ENCODE measurements around the gene VOPP1.

Gene VOPP1

DNA sequence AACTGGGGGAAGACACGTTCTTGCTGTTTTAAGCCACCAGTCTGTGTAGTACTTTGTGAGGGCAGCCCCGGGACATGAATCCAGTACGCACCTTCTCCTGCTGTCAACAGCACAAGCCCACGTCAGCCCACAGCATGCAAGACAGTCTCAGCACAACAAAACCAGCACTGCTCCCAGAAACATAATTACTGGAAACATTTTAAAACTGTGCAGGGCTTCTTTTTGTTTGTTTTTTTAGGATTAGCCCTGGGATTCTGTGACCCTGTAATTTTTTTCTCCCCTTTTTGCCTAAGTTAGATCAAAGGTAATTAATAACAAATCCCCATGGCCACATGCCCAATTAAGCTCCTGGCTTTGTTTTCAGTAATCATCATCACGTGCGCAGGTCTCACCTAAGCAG lies 87.5 kb downstream of the VOPP1 start:
- TF ChIP-seq, protein P1, sequence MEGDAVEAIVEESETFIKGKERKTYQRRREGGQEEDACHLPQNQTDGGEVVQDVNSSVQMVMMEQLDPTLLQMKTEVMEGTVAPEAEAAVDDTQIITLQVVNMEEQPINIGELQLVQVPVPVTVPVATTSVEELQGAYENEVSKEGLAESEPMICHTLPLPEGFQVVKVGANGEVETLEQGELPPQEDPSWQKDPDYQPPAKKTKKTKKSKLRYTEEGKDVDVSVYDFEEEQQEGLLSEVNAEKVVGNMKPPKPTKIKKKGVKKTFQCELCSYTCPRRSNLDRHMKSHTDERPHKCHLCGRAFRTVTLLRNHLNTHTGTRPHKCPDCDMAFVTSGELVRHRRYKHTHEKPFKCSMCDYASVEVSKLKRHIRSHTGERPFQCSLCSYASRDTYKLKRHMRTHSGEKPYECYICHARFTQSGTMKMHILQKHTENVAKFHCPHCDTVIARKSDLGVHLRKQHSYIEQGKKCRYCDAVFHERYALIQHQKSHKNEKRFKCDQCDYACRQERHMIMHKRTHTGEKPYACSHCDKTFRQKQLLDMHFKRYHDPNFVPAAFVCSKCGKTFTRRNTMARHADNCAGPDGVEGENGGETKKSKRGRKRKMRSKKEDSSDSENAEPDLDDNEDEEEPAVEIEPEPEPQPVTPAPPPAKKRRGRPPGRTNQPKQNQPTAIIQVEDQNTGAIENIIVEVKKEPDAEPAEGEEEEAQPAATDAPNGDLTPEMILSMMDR (IDR thresholded peaks at IDR 0.05; ENCODE audit: low read depth, low read length, missing control alignments) = no peak
- no peak for DNase-seq (ENCODE audit: low read depth)
- H3K4me3 ChIP-seq (ENCODE audit: low read depth, low read length) = no peak overlapping the region

DNA sequence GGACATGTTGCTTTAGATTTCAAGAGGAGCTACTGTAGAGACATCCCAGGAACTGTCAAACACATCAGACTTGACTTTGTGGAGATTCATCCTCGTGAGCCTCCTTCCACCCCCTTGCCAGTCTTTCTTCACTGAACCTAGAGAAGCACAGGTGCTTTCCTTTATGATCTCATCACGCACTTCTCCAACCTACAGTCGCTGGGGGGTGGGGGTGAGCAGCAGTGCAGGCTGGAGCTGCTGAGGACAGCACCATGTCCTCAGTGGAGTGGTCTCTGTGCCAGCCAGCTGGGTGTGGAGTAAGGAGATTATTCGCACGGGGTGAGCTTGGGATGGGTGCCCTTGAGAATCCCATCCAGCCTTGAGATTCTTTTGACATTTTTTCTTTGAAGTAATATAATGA lies 88.1 kb downstream of the VOPP1 start:
- DNase-seq (ENCODE audit: low read depth) = no peak
- no peak overlapping the region for H3K4me3 ChIP-seq (ENCODE audit: low read depth, low read length)
- TF ChIP-seq, protein P1 (IDR thresholded peaks at IDR 0.05; ENCODE audit: low read depth, low read length, missing control alignments) = no peak

DNA sequence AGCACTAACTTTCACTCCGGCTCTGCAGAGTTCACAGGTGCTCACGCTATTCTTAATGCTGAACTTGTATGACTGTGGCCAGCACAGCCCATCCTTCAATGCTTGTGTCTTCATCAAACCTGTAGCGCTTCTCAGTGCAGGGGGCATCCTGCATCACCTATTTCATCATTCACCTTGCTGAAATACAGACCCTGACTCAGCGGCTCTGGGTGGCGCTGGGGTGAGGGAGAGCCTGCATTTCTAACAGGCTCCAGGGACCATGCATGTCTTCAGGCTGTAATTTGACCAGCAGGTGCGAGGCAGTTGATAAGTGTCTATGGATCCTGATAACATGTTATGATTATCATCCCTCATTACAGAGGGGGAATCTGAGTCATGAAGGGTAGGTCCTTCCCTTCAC lies 89.3 kb downstream of the VOPP1 start:
- TF ChIP-seq, protein P1 (IDR thresholded peaks at IDR 0.05; ENCODE audit: low read depth, low read length, missing control alignments) = no peak
- DNase-seq (ENCODE audit: low read depth) = no peak
- H3K4me3 ChIP-seq (ENCODE audit: low read depth, low read length) = no peak overlapping the region

GRCh38 chr7:55481155-55481554 lies 91.1 kb downstream of the VOPP1 start:
- H3K4me3 ChIP-seq (ENCODE audit: low read depth, low read length) = no peak overlapping the region
- TF ChIP-seq, protein P1 (IDR thresholded peaks at IDR 0.05; ENCODE audit: low read depth, low read length, missing control alignments) = no peak
- DNase-seq (ENCODE audit: low read depth) = no peak

- no peak overlapping the region for H3K4me3 ChIP-seq (ENCODE audit: low read depth, low read length)
- DNase-seq (ENCODE audit: low read depth) = no peak
- TF ChIP-seq, protein P1 (IDR thresholded peaks at IDR 0.05; ENCODE audit: low read depth, low read length, missing control alignments) = no peak
These were observed 93.6 kb downstream of the VOPP1 start for GRCh38 chr7:55478700-55479099.

- H3K4me3 ChIP-seq (ENCODE audit: low read depth, low read length) = no peak overlapping the region
- DNase-seq (ENCODE audit: low read depth) = no peak
- TF ChIP-seq, protein P1 (IDR thresholded peaks at IDR 0.05; ENCODE audit: low read depth, low read length, missing control alignments) = no peak
These were observed 94.4 kb downstream of the VOPP1 start for GRCh38 chr7:55477781-55478374.
